Activated CD8-positive, alpha-beta memory T cell treated with anti-CD3 and anti-CD28 coated beads for 36 hours (primary cell): ENCODE measurements around the gene STX5. TPM values are rescaled to one million over a fixed set of nuclear protein-coding genes. Genes with fewer than 3 reads are reported as not detected.

Experiments used
- CTCF ChIA-PET: fragments of 350-600 bp; sonication (Branson Sonifier 250); formaldehyde crosslinking; loops from one replicate; lab custom pipeline; 2021; ENCODE audit warnings: antibody characterized with exemption; lab: Charles Lee
- POLR2A ChIA-PET: fragments of 350-600 bp; sonication (Branson Sonifier 250); formaldehyde crosslinking; loops from one replicate; lab custom pipeline; 2021; ENCODE audit warnings: antibody characterized with exemption; lab: Charles Lee
- total RNA-seq, 2 experiments: library from RNA; stranded (reverse); gene quantifications; one replicate each; pipeline ENCODE4 v1.2.3, GENCODE V29; 2021

STX5 gene
- total RNA-seq, 2 experiments from 2014 or later: 24.9 to 27.0 TPM

DNA sequence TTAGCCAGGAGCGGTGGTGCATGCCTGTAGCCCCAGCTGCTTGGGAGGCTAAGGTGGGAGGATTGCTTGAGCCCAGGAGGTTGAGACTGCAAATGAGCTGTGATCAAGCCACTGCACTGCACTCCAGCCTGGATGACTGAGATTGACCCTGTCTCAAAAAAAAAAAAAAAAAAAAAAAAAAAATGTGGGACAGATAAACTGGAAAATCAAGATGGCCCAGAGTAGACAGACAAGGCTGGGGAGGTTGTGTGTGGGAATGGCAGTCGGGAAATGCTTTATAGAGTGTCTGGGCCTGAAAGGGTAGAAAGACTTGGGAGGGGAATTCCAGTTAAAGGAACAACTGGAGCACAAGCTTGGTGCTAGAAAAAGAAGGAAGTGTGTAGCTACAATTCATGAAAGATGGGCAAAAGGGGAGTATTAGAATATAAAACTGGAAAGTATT, 25.7 kb upstream of the STX5 start:
- POLR2A ChIA-PET: interaction anchor here (0.7 to 9.4 kb wide), 4 partner anchors 17 to 286 kb away, joined by 3 to 249 read pairs (median 88); partner anchors contain the start of genes SLC3A2 and WDR74
- CTCF ChIA-PET: interaction anchor here (0.7 to 5.5 kb wide), 3 partner anchors 11 to 70 kb away, joined by 7 to 46 read pairs (median 25); partner anchors contain the start of genes SLC3A2 and TMEM179B

GRCh38 chr11:62856333-62856895, 24.6 kb upstream of the STX5 start:
- CTCF ChIA-PET: interaction anchor here (0.7 to 5.5 kb wide), 4 partner anchors 9 to 69 kb away, joined by 3 to 46 read pairs (median 24); partner anchors contain the start of genes SLC3A2, TMEM179B and WDR74

DNA sequence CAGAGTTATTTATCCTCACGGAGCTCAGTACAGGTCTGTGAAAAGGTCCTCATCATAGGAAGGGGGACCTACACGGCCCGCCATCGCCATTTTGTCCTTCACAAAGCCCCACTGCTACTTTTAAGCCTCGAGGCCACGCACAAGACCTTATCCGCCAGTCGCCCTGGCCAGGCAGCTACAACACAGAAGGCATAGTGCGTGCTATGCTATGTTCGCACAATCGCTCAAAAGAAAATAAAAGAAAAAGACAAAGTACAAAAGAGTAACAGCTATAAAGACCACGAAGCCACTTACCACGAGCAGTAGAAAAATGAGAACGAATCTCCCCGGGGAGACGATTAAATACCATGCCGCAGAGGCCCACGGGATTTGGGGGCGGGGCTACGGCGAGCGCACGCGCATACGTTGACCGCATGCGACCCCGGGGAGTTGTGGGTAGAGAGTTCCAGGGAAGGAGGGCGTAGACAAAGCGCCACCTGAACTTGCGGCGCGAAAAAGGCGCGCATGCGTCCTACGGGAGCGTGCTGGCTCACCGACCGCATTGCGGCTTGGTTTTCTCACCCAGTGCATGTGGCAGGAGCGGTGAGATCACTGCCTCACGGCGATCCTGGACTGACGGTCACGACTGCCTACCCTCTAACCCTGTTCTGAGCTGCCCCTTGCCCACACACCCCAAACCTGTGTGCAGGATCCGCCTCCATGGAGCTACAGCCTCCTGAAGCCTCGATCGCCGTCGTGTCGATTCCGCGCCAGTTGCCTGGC, 23.9 kb upstream of the STX5 start:
- ChIA-PET POLR2A (interaction anchor here (0.5 to 9.4 kb wide), 28 partner anchors 11 to 313 kb away, joined by 3 to 249 read pairs (median 4); partner anchors contain the start of genes C11orf98, CSKMT, HNRNPUL2 and LBHD1), CTCF (interaction anchor here (0.7 to 5.5 kb wide), 5 partner anchors 8 to 68 kb away, joined by 3 to 46 read pairs (median 23); partner anchors contain the start of genes SLC3A2, TMEM179B and WDR74)

More at GRCh38 chr11:62856333-62856895, 24.6 kb upstream of the STX5 start:
- POLR2A ChIA-PET: interaction anchor here (0.5 to 9.4 kb wide), 28 partner anchors 15 to 313 kb away, joined by 3 to 249 read pairs (median 5); partner anchors contain the start of genes C11orf98, CSKMT, HNRNPUL2 and LBHD1

DNA sequence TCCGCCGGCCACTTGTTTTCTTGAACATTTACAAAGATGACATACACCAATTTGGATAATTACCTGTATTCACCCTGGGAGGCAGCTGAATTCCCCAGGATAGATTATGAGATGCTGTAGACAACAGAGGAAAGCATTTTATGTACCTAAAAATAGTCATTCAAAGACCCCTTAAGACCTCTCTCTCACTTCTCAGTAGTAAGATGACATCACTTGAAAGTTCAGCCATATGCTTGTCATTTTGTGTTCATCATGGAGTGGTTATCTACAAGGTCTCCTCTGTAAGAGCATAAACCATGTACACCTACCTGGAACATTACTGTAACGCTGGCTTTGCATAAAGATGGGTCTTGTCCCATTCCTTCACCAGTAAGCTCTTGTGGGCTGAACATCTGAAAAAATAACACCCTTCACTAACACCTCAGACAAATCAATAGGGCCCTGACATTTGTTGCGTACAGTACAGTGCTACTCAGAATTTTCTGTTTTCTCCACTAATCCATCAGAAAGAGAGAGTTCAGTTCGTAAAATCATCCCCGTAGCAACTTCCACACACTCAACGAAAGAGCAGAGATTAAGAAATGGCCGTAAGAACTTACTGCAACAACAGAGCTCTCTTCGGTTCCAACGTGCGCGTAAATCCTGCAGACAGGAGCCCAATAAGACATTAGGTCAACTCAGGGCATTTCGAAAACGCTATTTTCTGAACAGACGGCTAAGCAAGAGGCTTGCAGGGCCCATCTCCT, 23.1 kb upstream of the STX5 start:
- ChIA-PET POLR2A (interaction anchor here (0.7 to 9.4 kb wide), 20 partner anchors 10 to 312 kb away, joined by 3 to 249 read pairs (median 7); partner anchors contain the start of genes C11orf98, CSKMT, HNRNPUL2 and LBHD1), CTCF (interaction anchor here (1.2 to 5.5 kb wide), 5 partner anchors 9 to 68 kb away, joined by 3 to 46 read pairs (median 23); partner anchors contain the start of genes SLC3A2, TMEM179B and WDR74)

GRCh38 chr11:62854013-62854824, 22.4 kb upstream of the STX5 start:
- ChIA-PET POLR2A (interaction anchor here (0.6 to 9.4 kb wide), 19 partner anchors 8 to 263 kb away, joined by 3 to 249 read pairs (median 7); partner anchors contain the start of genes C11orf98, CSKMT, HNRNPUL2 and LBHD1), CTCF (interaction anchor here (1.1 to 5.5 kb wide), 6 partner anchors 10 to 67 kb away, joined by 3 to 46 read pairs (median 16); partner anchors contain the start of genes SLC3A2, TMEM179B and WDR74)

DNA sequence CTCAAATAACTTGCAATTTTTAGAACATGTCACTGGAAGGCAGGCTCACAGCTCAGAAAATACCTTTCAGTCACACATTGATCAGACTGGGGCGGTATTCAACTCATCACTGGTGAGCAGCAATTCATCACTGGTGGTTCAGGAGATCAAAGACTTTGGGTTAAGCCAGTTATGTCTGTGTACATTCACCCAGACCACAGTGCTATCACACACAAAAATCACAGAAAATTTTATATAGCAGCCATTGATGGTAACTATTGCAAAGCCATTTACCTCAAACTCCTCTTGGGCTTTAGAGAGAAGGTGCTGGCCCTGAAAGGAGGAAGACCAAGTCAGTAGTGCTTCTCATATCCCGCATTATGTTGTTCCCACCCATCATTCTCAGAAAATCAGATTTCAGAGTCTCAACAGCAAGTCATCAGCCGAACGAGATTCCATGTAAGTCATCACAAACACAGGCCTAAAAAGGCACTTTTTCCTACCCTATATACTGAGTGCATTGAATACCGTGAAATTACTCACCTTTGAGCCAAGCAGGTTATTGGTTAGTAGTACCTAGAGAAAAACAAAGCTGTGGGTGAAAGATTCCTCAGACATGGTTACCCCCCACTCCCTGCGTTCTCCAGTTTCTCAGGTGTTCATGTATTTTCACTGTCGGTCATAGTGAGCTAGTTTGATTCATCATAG, 21.6 kb upstream of the STX5 start:
- ChIA-PET CTCF (interaction anchor here (1.1 to 5.5 kb wide), 5 partner anchors 10 to 66 kb away, joined by 3 to 46 read pairs (median 23); partner anchors contain the start of genes SLC3A2, TMEM179B and WDR74), POLR2A (interaction anchor here (0.6 to 9.4 kb wide), 11 partner anchors 8 to 250 kb away, joined by 3 to 249 read pairs (median 7); partner anchors contain the start of genes C11orf98, CSKMT, SLC3A2 and STX5)

- ChIA-PET CTCF (interaction anchor here (1.1 to 4.0 kb wide), 3 partner anchors 12 to 66 kb away, joined by 3 to 23 read pairs (median 5); partner anchors contain the start of genes TMEM179B and WDR74), POLR2A (interaction anchor here (0.6 to 9.4 kb wide), 4 partner anchors 12 to 212 kb away, joined by 6 to 249 read pairs (median 106); partner anchors contain the start of genes SLC3A2, STX5, TEX54 and WDR74)
Observed at GRCh38 chr11:62852523-62853188, 20.8 kb upstream of the STX5 start.

DNA sequence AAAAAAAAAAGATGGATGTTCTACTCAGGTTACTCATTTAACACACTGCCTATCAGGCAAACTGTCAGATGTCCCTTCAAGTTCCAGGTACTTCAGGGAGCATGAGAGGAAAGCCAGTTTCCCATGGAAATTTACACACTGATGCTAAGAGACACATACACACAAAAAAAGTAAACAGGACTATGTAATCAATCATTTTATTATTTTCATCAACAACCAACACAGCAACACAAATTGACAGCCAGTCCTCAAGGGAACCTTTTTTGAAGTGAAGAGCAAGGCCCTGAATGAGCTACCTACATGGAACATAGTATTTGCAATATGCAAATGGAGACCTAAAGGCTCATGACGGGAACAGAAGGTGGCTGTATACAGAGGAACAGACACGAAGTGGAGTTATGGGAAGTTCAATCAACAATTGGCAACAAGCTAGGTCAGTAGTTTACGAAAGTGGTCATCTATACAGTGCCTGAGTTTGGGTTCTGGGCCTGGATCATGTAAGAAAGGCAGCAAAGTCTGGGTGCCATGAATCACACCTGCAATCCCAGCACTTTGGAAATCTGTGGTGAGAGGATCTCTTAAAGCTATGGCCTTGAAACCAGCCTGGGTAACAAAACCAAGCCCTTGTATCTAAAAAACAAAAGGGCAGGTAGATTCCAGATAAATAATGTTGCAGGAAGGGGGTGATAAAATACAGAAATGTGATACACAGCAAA, 20.1 kb upstream of the STX5 start:
- ChIA-PET CTCF (interaction anchor here (1.1 kb wide), 2 partner anchors 30 to 65 kb away, joined by 3 to 5 read pairs; partner anchors contain the start of gene TMEM179B), POLR2A (interaction anchor here (0.6 to 9.4 kb wide), 8 partner anchors 11 to 211 kb away, joined by 3 to 249 read pairs (median 6); partner anchors contain the start of genes HNRNPUL2, SLC3A2, STX5 and TEX54)

- POLR2A ChIA-PET: interaction anchor here (0.6 to 9.4 kb wide), 13 partner anchors 10 to 124 kb away, joined by 3 to 249 read pairs (median 4); partner anchors contain the start of genes HNRNPUL2, SLC3A2, STX5 and TMEM179B
- CTCF ChIA-PET: interaction anchor here (0.7 to 1.1 kb wide), 3 partner anchors 8 to 30 kb away, joined by 3 read pairs; no protein-coding TSS in a partner anchor
Observed at GRCh38 chr11:62850911-62851806, 19.3 kb upstream of the STX5 start.

DNA sequence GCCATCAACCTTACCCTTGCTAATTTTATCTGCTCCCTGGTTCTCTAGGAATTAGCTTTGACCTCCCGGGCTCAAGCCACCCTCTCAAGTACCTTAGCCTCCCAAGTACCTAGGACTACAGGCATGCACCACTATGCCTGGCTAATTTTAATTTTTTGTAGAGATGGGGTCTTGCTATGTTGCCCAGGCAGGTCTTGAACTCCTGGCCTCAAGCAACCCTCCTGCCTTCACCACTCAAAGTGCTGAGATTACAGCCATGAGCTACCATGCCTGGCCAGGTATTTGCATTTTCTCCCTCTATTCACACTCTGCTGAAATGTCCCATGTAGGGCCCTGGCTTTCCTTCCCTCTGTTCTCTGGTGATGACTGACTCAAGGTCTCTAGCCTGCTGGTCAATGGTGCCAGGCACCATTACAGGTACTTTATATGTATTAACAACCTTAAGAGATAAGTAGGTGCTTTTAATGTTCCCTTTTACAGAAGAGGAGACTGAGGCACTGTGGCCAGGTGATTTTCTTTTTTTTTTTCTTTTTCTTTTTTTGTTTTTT, 16.0 kb upstream of the STX5 start:
- ChIA-PET CTCF (no interaction called here), POLR2A (interaction anchor here (0.7 kb wide), 1 partner anchor 24 kb away, joined by 12 read pairs; no protein-coding TSS in a partner anchor)

DNA sequence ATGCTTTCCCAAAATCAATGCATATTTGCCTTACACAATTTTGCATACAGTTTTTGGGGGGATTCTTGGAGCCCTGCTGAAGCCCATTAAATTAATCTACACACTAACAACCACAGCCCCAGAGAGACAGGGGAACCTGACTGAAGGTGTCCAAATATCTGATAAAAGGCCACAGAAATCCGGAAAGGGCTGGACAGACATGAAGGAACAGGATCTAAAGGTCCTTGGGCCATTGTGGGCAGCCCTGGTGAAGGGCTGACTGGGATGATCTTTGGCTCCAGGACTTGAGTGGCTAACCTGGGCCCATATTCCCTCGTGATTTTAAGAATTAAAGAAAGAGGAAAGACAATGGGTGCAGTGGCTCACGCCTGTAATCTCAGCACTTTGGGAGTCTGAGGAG, 14.3 kb upstream of the STX5 start:
- ChIA-PET POLR2A (no interaction called here), CTCF (no interaction called here)

DNA sequence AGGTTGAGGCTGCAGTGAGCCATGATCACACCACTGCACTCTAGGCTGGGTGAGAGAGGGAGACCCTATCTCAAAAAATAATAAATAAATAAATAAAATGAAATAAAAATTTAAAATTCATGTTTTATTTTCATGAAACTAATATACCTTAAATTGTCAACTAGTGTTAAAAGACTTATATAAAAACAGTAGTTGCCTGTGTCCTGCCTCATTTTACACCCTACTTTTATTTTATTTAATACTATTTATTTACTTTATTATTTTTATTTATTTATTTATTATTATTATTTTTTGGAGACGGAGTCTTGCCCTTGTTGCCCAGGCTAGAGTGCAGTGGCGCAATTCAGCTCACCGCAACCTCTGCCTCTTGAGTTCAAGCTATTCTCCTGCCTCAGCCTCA, 12.3 kb upstream of the STX5 start:
- CTCF ChIA-PET: interaction anchor here (1.4 kb wide), 1 partner anchor 10 kb away, joined by 8 read pairs; no protein-coding TSS in a partner anchor
- POLR2A ChIA-PET: interaction anchor here (0.6 to 1.2 kb wide), 3 partner anchors 10 to 32 kb away, joined by 3 to 6 read pairs (median 4); no protein-coding TSS in a partner anchor

- ChIA-PET POLR2A (interaction anchor here (0.7 to 4.7 kb wide), 3 partner anchors 10 to 177 kb away, joined by 3 to 249 read pairs (median 5); no protein-coding TSS in a partner anchor), CTCF (interaction anchor here (1.4 to 1.5 kb wide), 2 partner anchors 11 kb away, joined by 3 to 8 read pairs; partner anchors contain the start of gene TEX54)
Observed at GRCh38 chr11:62843466-62843865, 11.6 kb upstream of the STX5 start.
